Gastroesophageal sphincter (tissue), 4 donors: ENCODE data around the gene LSM6. TPM values are rescaled to one million over a fixed set of nuclear protein-coding genes. Genes with fewer than 3 reads are reported as not detected.

Source experiments
- ATAC-seq: fragments of 150-250 bp; one replicate; pipeline ENCODE4 v1.9.1; 2016; ENCODE audit warnings: mild to moderate bottlenecking, moderate library complexity
- H3K27ac ChIP-seq, 4 donors: fragments of 200-600 bp; sonication (generic) in 3 of 4; 1 replicate in 3 of 4; 2 replicates in 1 of 4; pipeline ENCODE4 v1.5.1; 2016 to 2019
- H3K27me3 ChIP-seq: fragments of 200-600 bp; sonication (generic); one replicate; pipeline ENCODE4 v1.5.1; 2019
- H3K36me3 ChIP-seq, 2 donors: fragments of 200-600 bp; sonication (generic); one replicate each; pipeline ENCODE4 v1.5.1; 2019; ENCODE audit warnings: control low read depth in 1 of 2
- H3K4me1 ChIP-seq, 3 donors: fragments of 200-600 bp; sonication (generic); 1 replicate in 2 of 3; 2 replicates in 1 of 3; pipeline ENCODE4 v1.5.1; 2016 to 2019; ENCODE audit warnings: control low read depth in 2 of 3
- H3K4me3 ChIP-seq, 2 donors: fragments of 200-600 bp; sonication (generic); one replicate each; pipeline ENCODE4 v1.5.1; 2019; ENCODE audit warnings: mild to moderate bottlenecking in 1 of 2, moderate library complexity in 1 of 2
- H3K9me3 ChIP-seq, 3 donors: fragments of 200-600 bp; sonication (generic); one replicate each; pipeline ENCODE4 v1.5.1; 2017 to 2019; ENCODE audit warnings: control low read depth in 2 of 3
- EP300 ChIP-seq: sonication (generic); formaldehyde crosslinking; IDR thresholded peaks from one replicate; pipeline ENCODE4 v1.6.1; 2017; ENCODE audit warnings: antibody characterized with exemption, mild to moderate bottlenecking
- POLR2A ChIP-seq, 2 donors: fragments of 450-650 bp; IDR thresholded peaks; one replicate each; pipeline ENCODE4 v1.6.1; 2017; ENCODE audit warnings: antibody characterized with exemption in 2 of 2, mild to moderate bottlenecking in 2 of 2, moderate library complexity in 1 of 2
- POLR2AphosphoS5 ChIP-seq: sonication (generic); formaldehyde crosslinking; IDR thresholded peaks from one replicate; pipeline ENCODE4 v1.6.1; 2017; ENCODE audit warnings: antibody characterized with exemption
- WGBS, 2 donors: methylation state at CpG; one replicate each; pipeline ENCODE4 v1.1.5; 2018; ENCODE audit warnings: low coverage in 1 of 2; 5-methylcytosine and 5-hydroxymethylcytosine counted together
- total RNA-seq, 4 donors: library from RNA; depleted of rRNA; stranded (reverse); fragments of >200 nt; gene quantifications; one replicate each; pipeline ENCODE4 v1.1.0, GENCODE V29; 2016
- TF ChIP-seq, protein P1 (sequence below), 4 experiments: fragments of 200-600 bp in 2 of 4; fragments of 450-650 bp in 2 of 4; sonication (generic) in 1 of 4; IDR thresholded peaks; one replicate each; pipeline ENCODE4 v1.5.1; 2017 to 2019; ENCODE audit warnings: antibody characterized with exemption in 4 of 4, mild to moderate bottlenecking in 2 of 4, moderate library complexity in 2 of 4

LSM6 gene
- total RNA-seq, 4 donors from 2014 or later, result 11.5 to 28.4 (median 26.2) TPM

DNA sequence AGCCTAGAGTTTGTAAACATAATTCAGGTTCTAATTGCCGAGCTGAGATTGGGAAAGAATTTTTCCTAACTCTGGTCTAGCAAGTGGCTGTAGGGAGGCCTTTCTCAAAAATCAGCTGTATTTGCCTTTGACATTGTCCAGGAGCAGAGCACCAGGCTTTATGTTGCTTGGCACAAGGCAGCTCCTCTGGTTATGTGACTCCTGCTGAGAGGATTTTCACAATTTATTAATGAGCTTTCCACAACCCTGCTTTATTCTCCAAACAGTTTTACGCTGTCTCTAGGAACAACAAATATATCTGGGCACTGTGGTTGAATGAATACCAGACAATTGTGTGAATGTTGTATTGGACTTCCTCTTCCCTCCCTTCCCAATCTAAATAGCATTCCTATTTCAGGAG is 14.9 kb downstream of the LSM6 start:
- TF ChIP-seq, protein P1, sequence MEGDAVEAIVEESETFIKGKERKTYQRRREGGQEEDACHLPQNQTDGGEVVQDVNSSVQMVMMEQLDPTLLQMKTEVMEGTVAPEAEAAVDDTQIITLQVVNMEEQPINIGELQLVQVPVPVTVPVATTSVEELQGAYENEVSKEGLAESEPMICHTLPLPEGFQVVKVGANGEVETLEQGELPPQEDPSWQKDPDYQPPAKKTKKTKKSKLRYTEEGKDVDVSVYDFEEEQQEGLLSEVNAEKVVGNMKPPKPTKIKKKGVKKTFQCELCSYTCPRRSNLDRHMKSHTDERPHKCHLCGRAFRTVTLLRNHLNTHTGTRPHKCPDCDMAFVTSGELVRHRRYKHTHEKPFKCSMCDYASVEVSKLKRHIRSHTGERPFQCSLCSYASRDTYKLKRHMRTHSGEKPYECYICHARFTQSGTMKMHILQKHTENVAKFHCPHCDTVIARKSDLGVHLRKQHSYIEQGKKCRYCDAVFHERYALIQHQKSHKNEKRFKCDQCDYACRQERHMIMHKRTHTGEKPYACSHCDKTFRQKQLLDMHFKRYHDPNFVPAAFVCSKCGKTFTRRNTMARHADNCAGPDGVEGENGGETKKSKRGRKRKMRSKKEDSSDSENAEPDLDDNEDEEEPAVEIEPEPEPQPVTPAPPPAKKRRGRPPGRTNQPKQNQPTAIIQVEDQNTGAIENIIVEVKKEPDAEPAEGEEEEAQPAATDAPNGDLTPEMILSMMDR (IDR thresholded peaks at IDR 0.05), result no peak
- Histone ChIP-seq H3K27me3 (no peaks in the 10 kb centered on the region), H3K36me3 (peaks cover 0 to 72% of the 10 kb centered on the region in 2 donors), H3K9me3 (no peaks in the 10 kb centered on the region), H3K4me1 (peaks cover 0 to 20% (median 0%) of the 10 kb centered on the region in 3 donors), H3K27ac (peak overlapping the region in 2 of 4 donors; percentile 21 to 33), H3K4me3 (no peak overlapping the region)
- 18 to 40% methylated on average over 2 of the region's 2 CpGs for WGBS, 2 donors
- no peak for ATAC-seq

DNA sequence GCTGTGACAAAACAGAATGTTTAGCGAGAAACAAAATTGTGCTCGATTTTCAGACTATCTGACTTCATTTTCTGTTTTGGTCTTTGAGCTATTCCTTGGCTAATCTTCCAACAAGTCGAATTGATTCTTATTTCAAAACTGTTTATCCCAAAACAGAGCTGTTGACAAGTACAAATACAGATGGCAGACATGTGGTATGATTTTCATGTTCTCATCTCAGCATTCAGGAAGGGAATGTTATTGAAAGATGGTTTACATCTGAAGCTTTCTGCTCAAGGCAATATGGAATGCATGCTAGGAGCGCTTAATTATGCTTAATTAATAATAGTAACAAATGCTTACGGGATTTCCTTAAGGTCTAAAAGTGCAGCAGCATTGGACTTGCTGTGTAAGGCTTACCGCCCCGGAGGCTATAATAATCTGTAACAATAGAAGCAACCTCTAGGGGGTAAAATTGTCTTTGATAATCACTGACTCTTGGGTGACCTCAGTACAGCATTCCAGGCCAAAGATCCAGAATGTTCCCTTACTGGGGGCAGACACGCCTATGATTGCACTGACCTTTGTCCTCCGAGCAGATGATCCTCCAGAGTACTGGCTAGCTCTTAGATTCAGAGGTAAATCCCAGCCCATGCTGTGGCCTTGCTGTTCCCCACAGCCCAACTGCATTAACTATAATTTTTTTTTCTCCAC is 16.4 kb downstream of the LSM6 start:
- 61 to 71% methylated on average over 7 to 9 of the region's 9 CpGs for WGBS, 2 donors
- Histone ChIP-seq H3K4me1 (peaks cover 0 to 20% (median 0%) of the 10 kb centered on the region in 3 donors), H3K27ac (peak overlapping the region in 2 of 4 donors; percentile 32 to 38), H3K9me3 (no peaks in the 10 kb centered on the region), H3K36me3 (peaks cover 0 to 59% of the 10 kb centered on the region in 2 donors), H3K4me3 (no peak overlapping the region), H3K27me3 (no peaks in the 10 kb centered on the region)
- TF ChIP-seq, protein P1 (IDR thresholded peaks at IDR 0.05), result peak in 2 of 4 experiments; percentile 7 to 8
- TF ChIP-seq EP300 (no peak), POLR2A (IDR thresholded peaks at IDR 0.05) (no peak), POLR2AphosphoS5 (no peak)
- peak; percentile 76 for ATAC-seq

- H3K27me3 ChIP-seq, result no peaks in the 10 kb centered on the region
- no peak overlapping the region for H3K27ac ChIP-seq
- H3K4me3 ChIP-seq, result no peak overlapping the region
- peaks cover 0 to 42% of the 10 kb centered on the region in 2 donors for H3K36me3 ChIP-seq
- no peak for ATAC-seq
- TF ChIP-seq, protein P1 (IDR thresholded peaks at IDR 0.05), result no peak
- TF ChIP-seq POLR2A (IDR thresholded peaks at IDR 0.05) (no peak), POLR2AphosphoS5 (no peak), EP300 (no peak)
- 79 to 90% methylated on average over 4 of the region's 5 CpGs for WGBS, 2 donors
- H3K4me1 ChIP-seq, result peaks cover 0 to 20% (median 0%) of the 10 kb centered on the region in 3 donors
- H3K9me3 ChIP-seq, result no peaks in the 10 kb centered on the region
Measured at GRCh38 chr4:146193628-146194027, 18.1 kb downstream of the LSM6 start.

- Histone ChIP-seq H3K9me3 (no peaks in the 10 kb centered on the region), H3K27me3 (no peaks in the 10 kb centered on the region), H3K4me1 (peaks cover 0 to 20% (median 0%) of the 10 kb centered on the region in 3 donors), H3K27ac (no peak overlapping the region), H3K4me3 (no peak overlapping the region), H3K36me3 (peaks cover 0 to 36% of the 10 kb centered on the region in 2 donors)
- TF ChIP-seq, protein P1 (IDR thresholded peaks at IDR 0.05), result no peak
- TF ChIP-seq EP300 (no peak), POLR2A (IDR thresholded peaks at IDR 0.05) (no peak), POLR2AphosphoS5 (no peak)
- ATAC-seq, result no peak
Measured at GRCh38 chr4:146194212-146194611, 18.7 kb downstream of the LSM6 start.

DNA sequence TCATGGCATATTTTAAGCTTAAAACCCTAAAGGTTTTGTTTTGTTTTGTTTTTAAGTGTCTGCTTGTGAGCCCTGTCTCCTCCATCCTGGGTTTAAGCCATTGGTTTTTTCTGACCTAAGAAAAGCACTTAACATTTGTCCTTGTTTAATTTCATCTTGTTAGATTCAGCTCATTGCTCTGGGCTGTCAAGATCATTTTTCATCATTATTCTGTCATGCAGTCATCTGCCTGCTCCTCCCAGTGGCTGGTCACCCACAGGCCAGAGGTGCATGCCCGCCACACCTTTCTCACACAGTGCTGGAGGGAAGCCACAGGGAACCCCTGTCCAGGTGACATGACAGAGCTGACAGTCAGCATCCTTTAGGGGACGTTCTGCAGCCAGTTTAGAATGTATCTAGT is 27.1 kb downstream of the LSM6 start:
- 63 to 77% methylated on average over 1 to 2 of the region's 2 CpGs for WGBS, 2 donors
- ATAC-seq, result no peak
- Histone ChIP-seq H3K36me3 (peaks cover 0 to 5% of the 10 kb centered on the region in 2 donors), H3K27me3 (no peaks in the 10 kb centered on the region), H3K4me1 (no peaks in the 10 kb centered on the region), H3K9me3 (no peaks in the 10 kb centered on the region), H3K4me3 (no peak overlapping the region), H3K27ac (no peak overlapping the region)
- TF ChIP-seq, protein P1 (IDR thresholded peaks at IDR 0.05), result no peak
- TF ChIP-seq POLR2AphosphoS5, result no peak
- no peak for TF ChIP-seq POLR2A (IDR thresholded peaks at IDR 0.05)
- no peak for TF ChIP-seq EP300
